ENCODE results near the gene PLXNA1. TPM values are rescaled to one million over a fixed set of nuclear protein-coding genes. Genes with fewer than 3 reads are reported as not detected.

Gene PLXNA1
- total RNA-seq, 2 donors from 2014 or later, result 15.4 to 18.0 TPM

- ATAC-seq, result no peak
- intact Hi-C loops (cut with DNase I, micrococcal nuclease), result no loop called here
- DNase-seq, result no peak
Measured at GRCh38 chr3:127009531-127009930, 26.6 kb downstream of the PLXNA1 start.

- intact Hi-C loops (cut with DNase I, micrococcal nuclease), result no loop called here
- DNase-seq (no peak), ATAC-seq (no peak)
Measured at GRCh38 chr3:127011270-127011992, 28.5 kb downstream of the PLXNA1 start.

GRCh38 chr3:127012091-127012490 lies 29.2 kb downstream of the PLXNA1 start:
- no peak for DNase-seq
- ATAC-seq, result no peak
- intact Hi-C loops (cut with DNase I, micrococcal nuclease), result no loop called here

GRCh38 chr3:127013181-127013580 lies 30.3 kb downstream of the PLXNA1 start:
- intact Hi-C loops (cut with DNase I, micrococcal nuclease), result no loop called here
- ATAC-seq (no peak), DNase-seq (no peak)

GRCh38 chr3:127013758-127014535 lies 31.0 kb downstream of the PLXNA1 start:
- ATAC-seq (no peak), DNase-seq (no peak)
- intact Hi-C loops (cut with DNase I, micrococcal nuclease), result no loop called here

- DNase-seq (no peak), ATAC-seq (no peak)
- intact Hi-C loops (cut with DNase I, micrococcal nuclease), result no loop called here
Measured at GRCh38 chr3:127014536-127015281, 31.8 kb downstream of the PLXNA1 start.

GRCh38 chr3:127015282-127016042 lies 32.5 kb downstream of the PLXNA1 start:
- peak; percentile 41 for ATAC-seq
- intact Hi-C loops (cut with DNase I, micrococcal nuclease), result no loop called here
- no peak for DNase-seq

- intact Hi-C loops (cut with DNase I, micrococcal nuclease), result no loop called here
- ATAC-seq, result no peak
- DNase-seq, result no peak
Measured at GRCh38 chr3:127016043-127016343, 33.1 kb downstream of the PLXNA1 start.

GRCh38 chr3:127016461-127016860 lies 33.5 kb downstream of the PLXNA1 start:
- intact Hi-C loops (cut with DNase I, micrococcal nuclease), result no loop called here
- DNase-seq (no peak), ATAC-seq (no peak)

GRCh38 chr3:127017229-127017628 lies 34.3 kb downstream of the PLXNA1 start:
- DNase-seq (no peak), ATAC-seq (no peak)
- intact Hi-C loops (cut with DNase I, micrococcal nuclease), result no loop called here

GRCh38 chr3:127017781-127018180 lies 34.9 kb downstream of the PLXNA1 start:
- ATAC-seq (no peak), DNase-seq (no peak)
- intact Hi-C loops (cut with DNase I, micrococcal nuclease), result no loop called here

GRCh38 chr3:127018306-127018828 lies 35.5 kb downstream of the PLXNA1 start:
- intact Hi-C loops (cut with DNase I, micrococcal nuclease), result no loop called here
- no peak for DNase-seq
- ATAC-seq, result no peak

- ATAC-seq (no peak), DNase-seq (no peak)
- intact Hi-C loops (cut with DNase I, micrococcal nuclease), result no loop called here
Measured at GRCh38 chr3:127019449-127019848, 36.5 kb downstream of the PLXNA1 start.

- ATAC-seq (no peak), DNase-seq (no peak)
- intact Hi-C loops (cut with DNase I, micrococcal nuclease), result no loop called here
Measured at GRCh38 chr3:127020543-127020942, 37.6 kb downstream of the PLXNA1 start.

- no peak for ATAC-seq
- intact Hi-C loops (cut with DNase I, micrococcal nuclease), result no loop called here
- DNase-seq, result no peak
Measured at GRCh38 chr3:127022849-127023248, 39.9 kb downstream of the PLXNA1 start.

GRCh38 chr3:127025456-127025855 lies 42.5 kb downstream of the PLXNA1 start:
- ATAC-seq, result no peak

GRCh38 chr3:127026036-127026435 lies 43.1 kb downstream of the PLXNA1 start:
- peak; percentile 52 for ATAC-seq
- peak in 1 of 2 donors; percentile 59 for DNase-seq
- intact Hi-C loops (cut with DNase I, micrococcal nuclease), result no loop called here

More at GRCh38 chr3:127025456-127025855, 42.5 kb downstream of the PLXNA1 start:
- DNase-seq, result no peak
- intact Hi-C loops (cut with DNase I, micrococcal nuclease), result no loop called here

- ATAC-seq (no peak), DNase-seq (no peak)
- intact Hi-C loops (cut with DNase I, micrococcal nuclease), result no loop called here
Measured at GRCh38 chr3:127026661-127027060, 43.7 kb downstream of the PLXNA1 start.
